ENCODE data around the gene AMZ1.
"Not testable (repeated sequence)": the region's sequence is repeated elsewhere in the genome, so short reads cannot be mapped to it uniquely, and the experiment has no call there.

The AMZ1 gene

GRCh38 chr7:2711895-2712675 is 24.1 kb downstream of the AMZ1 start:
- DNase-seq: no peak

DNA sequence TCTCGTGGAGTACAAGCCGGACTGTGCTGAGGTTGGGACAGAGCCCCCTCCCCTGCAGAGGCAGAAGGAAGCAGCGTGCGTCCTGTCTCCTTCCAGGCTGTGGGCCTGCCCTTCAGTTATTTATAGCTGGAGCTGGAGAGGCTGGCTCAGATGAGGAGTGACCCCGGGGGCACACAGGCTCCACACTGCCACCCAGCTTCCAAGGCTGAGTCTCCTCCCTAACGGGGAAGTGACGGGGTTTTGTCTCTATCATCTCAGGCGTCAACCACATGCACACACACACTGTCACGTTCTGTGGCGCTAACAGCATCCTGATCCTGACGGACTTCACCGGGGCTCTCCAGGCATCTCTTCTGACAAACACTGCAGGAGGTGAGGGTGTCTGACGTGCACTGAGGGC is 25.4 kb downstream of the AMZ1 start:
- no peak for DNase-seq

DNA sequence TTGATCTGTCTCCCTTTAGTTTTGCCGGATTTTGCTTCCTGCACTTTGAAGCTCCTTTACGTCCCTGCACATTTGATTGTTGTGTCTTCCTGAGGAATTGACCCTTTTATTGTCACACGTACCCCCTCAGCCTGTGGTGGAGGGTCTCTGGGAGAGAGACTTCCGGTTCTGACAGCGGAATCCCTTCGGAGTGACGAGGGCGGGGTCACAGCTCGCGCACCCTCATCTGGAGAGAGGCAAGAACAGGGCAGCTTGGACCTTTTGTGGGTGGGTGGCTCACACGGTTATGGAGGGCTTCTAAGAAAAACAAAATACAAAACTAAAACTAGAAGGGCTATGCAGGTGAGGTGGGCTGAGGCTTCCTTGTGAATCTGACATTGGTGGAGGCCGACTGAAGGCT is 26.0 kb downstream of the AMZ1 start:
- no peak for DNase-seq

GRCh38 chr7:2714636-2715035 is 26.6 kb downstream of the AMZ1 start:
- peak in 1 of 14 donors; percentile 11 for DNase-seq

DNA sequence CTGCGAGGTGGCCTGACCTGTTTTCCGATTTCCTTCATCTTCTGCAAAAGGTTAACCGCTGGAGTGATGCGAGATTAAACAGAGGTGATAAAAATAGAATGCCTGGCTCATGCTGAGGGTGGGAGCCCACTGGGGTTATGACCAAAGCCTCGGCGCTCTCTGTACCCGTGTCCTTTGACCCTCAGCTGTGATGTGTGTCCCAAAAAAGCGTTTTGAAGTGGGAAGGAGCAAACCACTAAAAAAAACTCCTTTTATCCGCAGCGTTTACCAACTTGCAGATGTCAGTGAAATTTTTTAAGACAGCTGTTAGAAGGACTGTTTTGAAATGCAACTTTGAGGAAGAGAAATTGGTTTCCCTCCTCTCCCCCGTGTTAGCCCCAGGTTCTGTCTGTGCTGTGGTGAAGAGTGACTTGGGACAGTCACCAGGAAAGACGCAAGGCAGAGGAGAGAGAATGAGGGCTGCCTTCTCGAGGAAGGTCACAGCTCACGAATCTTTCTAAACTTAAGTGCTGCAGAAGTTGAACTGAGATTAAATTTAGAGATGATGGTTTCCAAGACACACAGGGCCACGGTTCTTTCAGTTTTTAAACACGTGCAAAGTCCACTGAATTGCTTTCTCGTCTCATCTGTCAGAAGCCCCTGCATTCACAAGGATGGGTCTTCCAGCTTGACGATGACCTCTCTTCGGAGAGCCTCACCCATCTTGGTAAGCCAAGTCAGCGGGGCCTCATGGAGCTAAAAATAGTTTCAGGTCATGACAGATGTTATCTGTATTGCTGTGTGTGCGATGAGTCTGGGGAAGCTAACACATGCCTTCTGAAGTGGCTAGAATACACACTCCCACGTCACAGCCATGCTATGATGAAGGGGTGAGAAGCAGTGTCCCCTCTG is 27.6 kb downstream of the AMZ1 start:
- no peak for DNase-seq

- no peak for DNase-seq
Measured at GRCh38 chr7:2716488-2716887, 28.5 kb downstream of the AMZ1 start.

- no peak for DNase-seq
Measured at GRCh38 chr7:2716906-2717292, 28.9 kb downstream of the AMZ1 start.

GRCh38 chr7:2717293-2718261 is 29.6 kb downstream of the AMZ1 start:
- DNase-seq: no peak

DNA sequence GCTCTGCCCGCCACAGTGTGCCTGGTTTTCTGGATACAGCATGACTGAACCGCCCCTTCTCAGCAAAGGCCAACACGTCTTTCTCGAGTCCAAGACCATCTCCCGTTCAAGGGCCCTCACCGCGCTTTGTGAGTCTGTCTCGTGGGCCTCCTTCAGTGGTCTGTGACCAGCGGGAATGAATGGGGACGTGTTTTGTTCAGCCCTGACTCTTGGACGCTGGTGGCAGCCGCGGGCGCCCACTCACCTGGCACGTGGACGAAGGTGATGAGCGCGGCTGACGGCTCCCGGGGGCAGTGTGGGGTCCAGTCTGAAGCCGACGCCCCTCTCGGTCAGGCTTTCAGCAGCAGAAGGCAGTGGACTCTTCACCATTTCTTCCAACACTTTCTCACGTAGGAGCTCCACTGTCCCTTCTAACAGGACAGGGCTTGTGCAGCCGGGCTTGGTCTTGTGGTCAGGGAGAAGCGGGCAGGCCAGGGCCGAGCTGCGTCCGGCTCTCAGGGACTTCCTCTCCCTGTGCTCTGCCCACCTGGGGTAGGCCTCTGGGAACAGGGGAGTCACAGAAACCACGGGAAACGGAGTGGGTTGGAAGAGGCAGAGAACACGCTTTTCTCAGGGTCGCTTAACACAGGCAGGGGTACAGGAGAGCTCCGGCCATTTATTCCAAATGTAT is 30.4 kb downstream of the AMZ1 start:
- DNase-seq: no peak

- DNase-seq: peak in 2 of 14 donors; percentile 29 to 42
Measured at GRCh38 chr7:2719007-2719406, 31.0 kb downstream of the AMZ1 start.

DNA sequence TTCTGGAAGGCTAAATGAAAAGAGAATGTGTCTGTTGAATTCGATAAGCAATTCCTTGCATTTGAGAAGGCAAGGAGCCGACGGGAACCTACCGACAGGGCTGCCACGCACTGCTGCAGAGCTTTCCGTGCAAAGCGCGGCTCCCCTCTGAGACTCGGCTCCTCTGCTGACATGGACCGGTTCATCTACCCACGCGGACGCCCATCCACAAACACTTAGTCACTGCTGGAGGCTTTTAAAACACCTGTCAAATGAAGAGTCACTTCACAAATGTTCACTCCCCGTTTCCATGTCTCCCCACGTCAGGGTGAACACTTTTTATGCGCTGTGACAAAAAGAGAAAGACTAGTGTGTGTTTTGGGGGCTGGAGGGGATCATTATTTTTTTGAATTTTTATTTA is 32.0 kb downstream of the AMZ1 start:
- no peak for DNase-seq

GRCh38 chr7:2721842-2722241 is 33.8 kb downstream of the AMZ1 start:
- DNase-seq: no peak

- DNase-seq: no peak
Measured at GRCh38 chr7:2722591-2722990, 34.6 kb downstream of the AMZ1 start.

DNA sequence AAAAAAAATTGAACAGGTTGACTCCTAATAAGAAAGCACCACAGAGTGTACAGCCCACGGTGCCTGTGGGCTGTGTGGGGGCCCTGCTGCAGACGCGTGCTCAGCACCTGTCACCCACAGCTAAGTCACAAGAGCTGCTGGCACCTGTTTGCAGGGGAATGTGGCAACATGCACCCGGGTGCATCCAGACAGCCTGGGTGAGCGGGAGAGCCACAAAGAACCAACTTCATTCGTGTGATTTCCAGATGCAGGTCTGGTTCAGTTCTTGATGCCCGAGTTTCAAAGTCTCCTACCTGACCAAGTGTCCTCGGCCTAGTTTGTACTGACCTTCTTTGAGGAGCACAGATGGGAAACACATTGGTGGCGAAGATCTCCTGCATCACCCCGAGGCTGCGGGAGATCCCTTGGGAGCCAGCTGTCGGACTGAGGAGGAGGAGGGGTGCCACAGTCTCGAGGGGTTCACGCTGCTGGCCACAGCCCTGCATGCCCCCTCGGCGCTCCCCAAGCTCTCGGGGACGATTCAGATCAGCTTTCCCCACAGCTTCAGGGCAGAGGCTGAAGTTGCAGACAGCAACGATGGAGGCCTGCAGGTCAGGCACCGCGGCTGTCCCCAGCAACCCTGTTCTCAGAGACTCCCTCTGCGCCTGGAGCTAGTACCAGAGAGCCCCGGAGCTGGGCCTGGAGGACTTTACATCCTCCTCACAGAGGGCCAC is 35.3 kb downstream of the AMZ1 start:
- no peak for DNase-seq

GRCh38 chr7:2724036-2724435 is 36.0 kb downstream of the AMZ1 start:
- DNase-seq: not testable (repeated sequence)

DNA sequence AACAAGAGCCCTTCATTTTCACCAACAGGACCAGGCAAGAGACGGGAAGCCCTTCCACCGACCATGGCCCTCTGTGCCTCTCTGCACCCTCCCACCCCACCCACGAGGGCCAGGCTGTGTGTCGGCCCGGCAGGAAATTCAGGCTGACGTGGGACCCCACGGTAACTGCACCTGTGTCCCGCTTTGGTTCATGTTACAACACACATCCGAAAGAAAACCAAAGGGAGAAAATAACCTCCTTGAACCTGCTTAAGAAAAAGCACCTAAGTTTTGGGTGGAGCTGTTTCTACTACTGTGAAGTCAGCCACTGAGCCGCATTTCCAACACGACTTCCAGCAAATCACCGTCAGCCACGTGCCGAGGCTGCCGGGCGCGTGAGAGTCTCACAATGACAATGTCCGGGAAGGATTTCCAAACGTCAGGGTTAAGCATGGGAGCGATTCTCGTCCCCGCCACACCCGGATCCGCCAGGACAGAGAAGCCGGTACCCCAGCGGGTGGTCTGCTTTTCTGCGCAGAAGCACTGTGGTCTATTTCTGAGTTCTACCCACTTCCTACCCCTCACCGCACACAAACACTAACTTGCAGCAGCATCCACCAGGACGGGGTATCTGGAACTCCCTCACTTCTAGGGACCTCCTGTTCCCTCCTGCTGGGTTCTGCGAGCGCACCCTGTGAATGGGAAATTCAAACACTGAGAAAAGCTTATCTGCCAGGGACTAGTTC is 36.6 kb downstream of the AMZ1 start:
- DNase-seq: no peak

GRCh38 chr7:2725178-2726105 is 37.4 kb downstream of the AMZ1 start:
- DNase-seq: no peak

DNA sequence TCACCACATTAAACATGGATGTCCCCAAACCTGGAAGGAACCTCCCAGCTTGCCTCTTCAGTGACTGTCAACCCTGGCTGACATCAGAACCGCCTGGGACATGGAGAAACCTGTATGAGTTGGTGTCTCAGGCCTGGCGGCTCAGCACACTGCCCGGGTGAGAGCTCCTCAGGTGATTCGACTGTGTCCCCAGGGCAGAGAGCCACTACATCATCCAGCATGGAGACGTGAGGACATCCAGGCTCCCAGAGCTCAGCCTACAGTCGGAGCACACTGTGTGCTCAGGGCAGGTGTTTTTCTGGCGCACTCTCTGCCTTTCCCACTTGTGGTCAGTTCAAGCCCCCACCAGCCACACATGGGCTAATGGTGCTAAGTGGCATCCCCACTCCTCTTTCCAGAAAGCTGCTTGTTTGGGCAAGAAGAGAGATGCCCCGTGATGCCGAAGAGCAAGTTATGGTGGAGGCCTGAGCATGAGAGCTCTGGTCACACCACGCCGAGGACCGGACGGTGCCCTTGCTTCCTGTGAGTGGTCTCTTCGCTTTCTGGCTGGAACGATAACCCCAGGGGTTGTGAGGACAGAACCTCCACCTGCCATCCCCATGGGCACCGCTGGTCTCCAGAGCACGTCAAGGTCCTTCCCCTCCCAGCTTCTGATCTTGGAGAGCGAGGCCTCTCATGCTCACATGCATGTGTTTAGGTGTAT is 38.5 kb downstream of the AMZ1 start:
- DNase-seq: no peak

- not testable (repeated sequence) for DNase-seq
Measured at GRCh38 chr7:2727206-2727605, 39.2 kb downstream of the AMZ1 start.
